ENCODE measurements around the gene OXTR. TPM values are rescaled to one million over a fixed set of nuclear protein-coding genes. Genes with fewer than 3 reads are reported as not detected.

The OXTR gene
- total RNA-seq, 1 experiment from 2014 or later = 4.6 TPM

DNA sequence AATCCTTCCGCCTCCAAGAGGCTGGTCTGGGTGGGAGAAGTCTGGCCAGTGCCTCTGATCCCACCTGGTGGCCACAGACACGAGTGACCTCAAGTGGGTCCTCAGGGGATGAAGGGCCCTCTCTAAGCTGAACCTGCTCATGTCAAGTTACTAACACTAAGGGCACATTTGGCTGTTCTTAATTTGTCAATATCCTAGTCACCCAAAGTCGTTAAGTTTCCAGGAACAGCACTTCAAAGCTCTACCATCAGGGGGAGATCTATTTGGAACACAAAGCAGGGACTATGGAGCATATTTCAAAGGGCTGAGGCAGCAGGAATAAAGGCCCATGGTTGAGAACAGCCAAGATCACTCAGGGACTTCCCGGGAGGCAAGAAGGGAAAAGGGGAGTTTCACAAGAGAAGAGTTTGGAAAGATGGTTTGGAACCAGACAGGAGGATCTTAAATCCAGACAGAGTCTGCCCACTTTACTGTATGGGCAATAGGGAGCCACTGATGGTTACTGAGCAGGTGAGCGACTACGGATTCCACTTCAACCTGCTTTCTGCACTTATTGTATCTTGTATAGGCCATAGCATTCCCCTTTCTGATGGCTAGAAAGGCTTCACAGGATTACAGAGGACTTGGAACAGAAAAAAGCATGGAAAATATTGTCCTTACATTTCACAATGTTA is 13.7 kb downstream of the OXTR start:
- intact Hi-C loops (cut with micrococcal nuclease; ENCODE audit: unreplicated experiment) = no loop called here
- Mint-ChIP-seq H3K9me3 (ENCODE audit: unreplicated experiment) (no peaks in the 10 kb centered on the region), H3K4me1 (ENCODE audit: low read depth, unreplicated experiment) (no peaks in the 10 kb centered on the region), H3K27ac (ENCODE audit: unreplicated experiment) (no peak overlapping the region), H3K27me3 (ENCODE audit: insufficient read depth, unreplicated experiment) (no peaks in the 10 kb centered on the region), H3K36me3 (ENCODE audit: insufficient read depth, unreplicated experiment) (no peaks in the 10 kb centered on the region), H3K4me3 (ENCODE audit: unreplicated experiment) (no peak overlapping the region)
- Histone ChIP-seq H3K4me3 (ENCODE audit: low read depth, low read length) (no peak overlapping the region), H3K36me3 (ENCODE audit: control insufficient read depth, insufficient read depth, low read length) (no peaks in the 10 kb centered on the region), H3K4me1 (no peaks in the 10 kb centered on the region; the same call in 1 of the 2 replicates), H3K27me3 (replicated peaks; ENCODE audit: control insufficient read depth, insufficient read depth, low read length) (no peaks in the 10 kb centered on the region), H3K9me3 (no peaks in the 10 kb centered on the region)
- peak; percentile 13 to 37 for DNase-seq
- TF ChIP-seq, protein P1, sequence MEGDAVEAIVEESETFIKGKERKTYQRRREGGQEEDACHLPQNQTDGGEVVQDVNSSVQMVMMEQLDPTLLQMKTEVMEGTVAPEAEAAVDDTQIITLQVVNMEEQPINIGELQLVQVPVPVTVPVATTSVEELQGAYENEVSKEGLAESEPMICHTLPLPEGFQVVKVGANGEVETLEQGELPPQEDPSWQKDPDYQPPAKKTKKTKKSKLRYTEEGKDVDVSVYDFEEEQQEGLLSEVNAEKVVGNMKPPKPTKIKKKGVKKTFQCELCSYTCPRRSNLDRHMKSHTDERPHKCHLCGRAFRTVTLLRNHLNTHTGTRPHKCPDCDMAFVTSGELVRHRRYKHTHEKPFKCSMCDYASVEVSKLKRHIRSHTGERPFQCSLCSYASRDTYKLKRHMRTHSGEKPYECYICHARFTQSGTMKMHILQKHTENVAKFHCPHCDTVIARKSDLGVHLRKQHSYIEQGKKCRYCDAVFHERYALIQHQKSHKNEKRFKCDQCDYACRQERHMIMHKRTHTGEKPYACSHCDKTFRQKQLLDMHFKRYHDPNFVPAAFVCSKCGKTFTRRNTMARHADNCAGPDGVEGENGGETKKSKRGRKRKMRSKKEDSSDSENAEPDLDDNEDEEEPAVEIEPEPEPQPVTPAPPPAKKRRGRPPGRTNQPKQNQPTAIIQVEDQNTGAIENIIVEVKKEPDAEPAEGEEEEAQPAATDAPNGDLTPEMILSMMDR (IDR thresholded peaks at IDR 0.05; ENCODE audit: insufficient read depth in 1 of 2, low read depth in 1 of 2, low read length in 1 of 2, severe bottlenecking in 1 of 2, unreplicated experiment in 1 of 2) = peak in 1 of 2 experiments; percentile 44
- CTCF ChIA-PET = interaction anchor here (0.9 to 1.5 kb wide), 3 partner anchors 14 to 93 kb away, joined by 3 to 5 read pairs (median 5); partner anchors contain the start of gene OXTR
- no TSS peak for BruUV-seq (replicated peaks)
- POLR2A ChIA-PET = no interaction called here

DNA sequence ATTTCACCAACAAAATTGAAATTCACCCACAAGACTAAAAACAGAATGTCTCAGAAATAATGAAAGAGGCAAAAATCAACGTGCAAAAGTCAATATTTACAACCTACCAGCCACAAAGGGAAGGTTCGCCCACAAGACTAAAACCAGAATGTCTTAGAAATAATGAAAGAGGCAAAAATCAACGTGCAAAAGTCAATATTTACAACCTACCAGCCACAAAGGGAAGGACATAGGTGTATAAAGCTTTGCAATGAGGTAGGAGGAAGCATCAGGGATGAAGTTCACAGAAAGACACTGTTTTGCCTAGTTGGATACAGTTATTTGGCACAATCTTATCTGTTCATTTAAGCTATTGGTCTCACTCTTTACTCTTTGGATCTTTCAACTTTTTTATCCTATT is 14.3 kb downstream of the OXTR start:
- CTCF ChIA-PET = interaction anchor here (0.9 to 1.5 kb wide), 3 partner anchors 14 to 92 kb away, joined by 3 to 5 read pairs (median 5); partner anchors contain the start of gene OXTR
- BruUV-seq (replicated peaks) = no TSS peak
- H3K27me3 ChIP-seq (replicated peaks; ENCODE audit: control insufficient read depth, insufficient read depth, low read length) = no peaks in the 10 kb centered on the region
- H3K36me3 ChIP-seq (ENCODE audit: control insufficient read depth, insufficient read depth, low read length) = no peaks in the 10 kb centered on the region
- no peaks in the 10 kb centered on the region for H3K36me3 Mint-ChIP-seq (ENCODE audit: insufficient read depth, unreplicated experiment)
- H3K27ac Mint-ChIP-seq (ENCODE audit: unreplicated experiment) = no peak overlapping the region
- intact Hi-C loops (cut with micrococcal nuclease; ENCODE audit: unreplicated experiment) = no loop called here
- no peaks in the 10 kb centered on the region for H3K4me1 Mint-ChIP-seq (ENCODE audit: low read depth, unreplicated experiment)
- DNase-seq = no peak
- H3K27me3 Mint-ChIP-seq (ENCODE audit: insufficient read depth, unreplicated experiment) = no peaks in the 10 kb centered on the region
- H3K4me3 Mint-ChIP-seq (ENCODE audit: unreplicated experiment) = no peak overlapping the region
- H3K9me3 Mint-ChIP-seq (ENCODE audit: unreplicated experiment) = no peaks in the 10 kb centered on the region
- TF ChIP-seq, protein P1 (IDR thresholded peaks at IDR 0.05; ENCODE audit: insufficient read depth in 1 of 2, low read depth in 1 of 2, low read length in 1 of 2, severe bottlenecking in 1 of 2, unreplicated experiment in 1 of 2) = no peak
- no peaks in the 10 kb centered on the region for H3K9me3 ChIP-seq
- H3K4me3 ChIP-seq (ENCODE audit: low read depth, low read length) = no peak overlapping the region
- H3K4me1 ChIP-seq = no peaks in the 10 kb centered on the region; the same call in 1 of the 2 replicates
- POLR2A ChIA-PET = no interaction called here

DNA sequence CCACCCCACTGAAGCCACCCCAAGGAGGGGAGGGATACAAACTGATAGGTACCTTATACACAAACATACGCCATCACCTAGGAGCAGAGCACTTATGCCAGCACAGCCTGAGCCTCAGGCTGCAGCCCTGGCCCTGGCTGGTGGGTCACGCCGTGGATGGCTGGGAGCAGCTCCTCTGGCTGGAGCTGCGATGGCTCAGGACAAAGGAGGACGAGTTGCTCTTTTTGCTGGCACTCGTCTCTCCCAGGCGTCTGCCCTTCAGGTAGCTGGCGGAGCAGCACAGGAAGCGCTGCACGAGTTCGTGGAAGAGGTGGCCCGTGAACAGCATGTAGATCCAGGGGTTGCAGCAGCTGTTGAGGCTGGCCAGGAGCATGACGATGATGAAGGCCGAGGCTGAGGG is 16.6 kb downstream of the OXTR start:
- TF ChIP-seq, protein P1 (IDR thresholded peaks at IDR 0.05; ENCODE audit: insufficient read depth in 1 of 2, low read depth in 1 of 2, low read length in 1 of 2, severe bottlenecking in 1 of 2, unreplicated experiment in 1 of 2) = no peak
- CTCF ChIA-PET = no interaction called here
- no peak for DNase-seq

More for the DNA sequence above, 16.6 kb downstream of the OXTR start:
- Mint-ChIP-seq H3K27me3 (ENCODE audit: insufficient read depth, unreplicated experiment) (no peaks in the 10 kb centered on the region), H3K9me3 (ENCODE audit: unreplicated experiment) (no peaks in the 10 kb centered on the region), H3K4me1 (ENCODE audit: low read depth, unreplicated experiment) (no peaks in the 10 kb centered on the region), H3K36me3 (ENCODE audit: insufficient read depth, unreplicated experiment) (no peaks in the 10 kb centered on the region), H3K27ac (ENCODE audit: unreplicated experiment) (no peak overlapping the region), H3K4me3 (ENCODE audit: unreplicated experiment) (no peak overlapping the region)
- BruUV-seq (replicated peaks) = no TSS peak
- intact Hi-C loops (cut with micrococcal nuclease; ENCODE audit: unreplicated experiment) = no loop called here
- Histone ChIP-seq H3K9me3 (no peaks in the 10 kb centered on the region), H3K4me3 (ENCODE audit: low read depth, low read length) (no peak overlapping the region), H3K36me3 (ENCODE audit: control insufficient read depth, insufficient read depth, low read length) (no peaks in the 10 kb centered on the region), H3K4me1 (no peaks in the 10 kb centered on the region; the same call in 1 of the 2 replicates), H3K27me3 (replicated peaks; ENCODE audit: control insufficient read depth, insufficient read depth, low read length) (no peaks in the 10 kb centered on the region)
- POLR2A ChIA-PET = no interaction called here
